Measurements from ENCODE around the gene CROCC. TPM values are rescaled to one million over a fixed set of nuclear protein-coding genes. Genes with fewer than 3 reads are reported as not detected.

The CROCC gene
- total RNA-seq, 1 donor, result 8.9 TPM

- TF ChIP-seq CTCF (IDR thresholded peaks at IDR 0.05; ENCODE audit: insufficient read depth, low read length), result no peak
- no peak overlapping the region for H3K4me3 ChIP-seq (ENCODE audit: low read depth, low read length)
- no peak for DNase-seq (ENCODE audit: low read depth)
Observed at GRCh38 chr1:16986113-16986512, 64.4 kb downstream of the CROCC start.

GRCh38 chr1:16986560-16986959 lies 64.8 kb downstream of the CROCC start:
- no peak for TF ChIP-seq CTCF (IDR thresholded peaks at IDR 0.05; ENCODE audit: insufficient read depth, low read length)
- no peak for DNase-seq (ENCODE audit: low read depth)
- no peak overlapping the region for H3K4me3 ChIP-seq (ENCODE audit: low read depth, low read length)

GRCh38 chr1:16986962-16987361 lies 65.2 kb downstream of the CROCC start:
- H3K4me3 ChIP-seq (ENCODE audit: low read depth, low read length), result no peak overlapping the region
- DNase-seq (ENCODE audit: low read depth), result no peak
- peak; percentile 23 for TF ChIP-seq CTCF (IDR thresholded peaks at IDR 0.05; ENCODE audit: insufficient read depth, low read length)

- no peak for TF ChIP-seq CTCF (IDR thresholded peaks at IDR 0.05; ENCODE audit: insufficient read depth, low read length)
- no peak overlapping the region for H3K4me3 ChIP-seq (ENCODE audit: low read depth, low read length)
Observed at GRCh38 chr1:16988210-16988609, 66.5 kb downstream of the CROCC start.

GRCh38 chr1:16989676-16990391 lies 68.1 kb downstream of the CROCC start:
- no peak for TF ChIP-seq CTCF (IDR thresholded peaks at IDR 0.05; ENCODE audit: insufficient read depth, low read length)
- H3K4me3 ChIP-seq (ENCODE audit: low read depth, low read length), result no peak overlapping the region
- no peak for DNase-seq (ENCODE audit: low read depth)

More at GRCh38 chr1:16988210-16988609, 66.5 kb downstream of the CROCC start:
- no peak for DNase-seq (ENCODE audit: low read depth)

GRCh38 chr1:16991571-16991970 lies 69.8 kb downstream of the CROCC start:
- no peak overlapping the region for H3K4me3 ChIP-seq (ENCODE audit: low read depth, low read length)
- DNase-seq (ENCODE audit: low read depth), result no peak
- no peak for TF ChIP-seq CTCF (IDR thresholded peaks at IDR 0.05; ENCODE audit: insufficient read depth, low read length)

- TF ChIP-seq CTCF (IDR thresholded peaks at IDR 0.05; ENCODE audit: insufficient read depth, low read length), result no peak
- H3K4me3 ChIP-seq (ENCODE audit: low read depth, low read length), result no peak overlapping the region
Observed at GRCh38 chr1:16992102-16992501, 70.4 kb downstream of the CROCC start.

More at GRCh38 chr1:16992102-16992501, 70.4 kb downstream of the CROCC start:
- DNase-seq (ENCODE audit: low read depth), result no peak

Measured in fibroblast of the aortic adventitia (primary cell).